ENCODE data around the gene VOPP1. TPM values are rescaled to one million over a fixed set of nuclear protein-coding genes. Genes with fewer than 3 reads are reported as not detected.

Gene VOPP1
- total and polyA plus RNA-seq, 2 experiments from 2014 or later: 27.5 to 86.5 TPM

GRCh38 chr7:55467047-55467593 is 105.2 kb downstream of the VOPP1 start:
- no peak overlapping the region for H3K4me3 ChIP-seq
- H2AFZ ChIP-seq: no peak overlapping the region
- H4K20me1 ChIP-seq (ENCODE audit: insufficient read depth): no peaks in the 10 kb centered on the region
- no peak overlapping the region for H3K9ac ChIP-seq
- TF ChIP-seq EZH2 (IDR thresholded peaks at IDR 0.05; ENCODE audit: insufficient read depth, poor library complexity, severe bottlenecking) (no peak), EZH2phosphoT487 (IDR thresholded peaks at IDR 0.05; ENCODE audit: insufficient read depth, low read depth) (no peak)
- no peak overlapping the region for H3K4me2 ChIP-seq (ENCODE audit: unreplicated experiment)
- H3K4me1 ChIP-seq (ENCODE audit: insufficient read depth): no peaks in the 10 kb centered on the region
- no peaks in the 10 kb centered on the region for H3K9me3 ChIP-seq (ENCODE audit: low read depth)
- no peak overlapping the region for H3K27ac ChIP-seq
- DNase-seq: no peak
- no peaks in the 10 kb centered on the region for H3K79me2 ChIP-seq (ENCODE audit: insufficient read depth)
- H3K9me2 ChIP-seq (ENCODE audit: insufficient read depth): no peaks in the 10 kb centered on the region
- H3F3A ChIP-seq (ENCODE audit: insufficient read depth): no peaks in the 10 kb centered on the region
- H3K36me3 ChIP-seq (ENCODE audit: low read depth): 0 out of 2 replicates have a peak, but pooled peaks cover 6% of the 10 kb centered on the region
- in situ Hi-C loops (cut with MboI): no loop called here
- WGBS, 2 experiments (ENCODE audit: low coverage in 1 of 2, low lambda C conversion rate in 2 of 2, missing lambda C conversion rate in 2 of 2): 94 to 99% methylated on average over 7 of the region's 7 CpGs
- no peaks in the 10 kb centered on the region for H3K27me3 ChIP-seq (replicated peaks; ENCODE audit: insufficient read depth)

GRCh38 chr7:55465691-55466090 is 106.6 kb downstream of the VOPP1 start:
- no peak overlapping the region for H3K9ac ChIP-seq
- H3K4me3 ChIP-seq: no peak overlapping the region
- no peaks in the 10 kb centered on the region for H3K4me1 ChIP-seq (ENCODE audit: insufficient read depth)
- no peaks in the 10 kb centered on the region for H3K9me2 ChIP-seq (ENCODE audit: insufficient read depth)
- no peak overlapping the region for H3K27ac ChIP-seq
- H3K79me2 ChIP-seq (ENCODE audit: insufficient read depth): no peaks in the 10 kb centered on the region
- no peak overlapping the region for H2AFZ ChIP-seq
- no peaks in the 10 kb centered on the region for H3F3A ChIP-seq (ENCODE audit: insufficient read depth)
- no peak for DNase-seq
- 0 out of 2 replicates have a peak, but pooled peaks cover 6% of the 10 kb centered on the region for H3K36me3 ChIP-seq (ENCODE audit: low read depth)
- TF ChIP-seq EZH2phosphoT487 (IDR thresholded peaks at IDR 0.05; ENCODE audit: insufficient read depth, low read depth) (no peak), EZH2 (IDR thresholded peaks at IDR 0.05; ENCODE audit: insufficient read depth, poor library complexity, severe bottlenecking) (no peak)
- H4K20me1 ChIP-seq (ENCODE audit: insufficient read depth): no peaks in the 10 kb centered on the region
- H3K9me3 ChIP-seq (ENCODE audit: low read depth): no peaks in the 10 kb centered on the region
- no peaks in the 10 kb centered on the region for H3K27me3 ChIP-seq (replicated peaks; ENCODE audit: insufficient read depth)
- in situ Hi-C loops (cut with MboI): no loop called here
- WGBS, 2 experiments (ENCODE audit: low coverage in 1 of 2, low lambda C conversion rate in 2 of 2, missing lambda C conversion rate in 2 of 2): 100% methylated on average over 2 of the region's 2 CpGs
- H3K4me2 ChIP-seq (ENCODE audit: unreplicated experiment): no peak overlapping the region

- H3F3A ChIP-seq (ENCODE audit: insufficient read depth): no peaks in the 10 kb centered on the region; the same call in 1 of the 2 replicates
- no peak overlapping the region for H3K9ac ChIP-seq
- no peaks in the 10 kb centered on the region for H3K79me2 ChIP-seq (ENCODE audit: insufficient read depth)
- no peaks in the 10 kb centered on the region for H3K9me2 ChIP-seq (ENCODE audit: insufficient read depth)
- WGBS, 2 experiments (ENCODE audit: low coverage in 1 of 2, low lambda C conversion rate in 2 of 2, missing lambda C conversion rate in 2 of 2): 95% methylated on average over 2 of the region's 2 CpGs
- no peak overlapping the region for H2AFZ ChIP-seq
- H3K4me1 ChIP-seq (ENCODE audit: insufficient read depth): no peaks in the 10 kb centered on the region
- H3K4me3 ChIP-seq: no peak overlapping the region
- DNase-seq: no peak
- in situ Hi-C loops (cut with MboI): no loop called here
- no peaks in the 10 kb centered on the region for H3K9me3 ChIP-seq (ENCODE audit: low read depth)
- TF ChIP-seq EZH2phosphoT487 (IDR thresholded peaks at IDR 0.05; ENCODE audit: insufficient read depth, low read depth): no peak
- no peak for TF ChIP-seq EZH2 (IDR thresholded peaks at IDR 0.05; ENCODE audit: insufficient read depth, poor library complexity, severe bottlenecking)
- no peaks in the 10 kb centered on the region for H4K20me1 ChIP-seq (ENCODE audit: insufficient read depth)
- 0 out of 2 replicates have a peak, but pooled peaks cover 6% of the 10 kb centered on the region for H3K36me3 ChIP-seq (ENCODE audit: low read depth)
- H3K27me3 ChIP-seq (replicated peaks; ENCODE audit: insufficient read depth): no peaks in the 10 kb centered on the region
- no peak overlapping the region for H3K27ac ChIP-seq
- H3K4me2 ChIP-seq (ENCODE audit: unreplicated experiment): no peak overlapping the region
Measured at GRCh38 chr7:55464422-55464821, 107.9 kb downstream of the VOPP1 start.

- WGBS, 2 experiments (ENCODE audit: low coverage in 1 of 2, low lambda C conversion rate in 2 of 2, missing lambda C conversion rate in 2 of 2): 98 to 100% methylated on average over 4 of the region's 4 CpGs
- DNase-seq: no peak
Measured at GRCh38 chr7:55463686-55464262, 108.5 kb downstream of the VOPP1 start.

More at GRCh38 chr7:55463686-55464262, 108.5 kb downstream of the VOPP1 start:
- no peaks in the 10 kb centered on the region for H3K4me1 ChIP-seq (ENCODE audit: insufficient read depth)
- in situ Hi-C loops (cut with MboI): no loop called here
- no peaks in the 10 kb centered on the region for H4K20me1 ChIP-seq (ENCODE audit: insufficient read depth)
- H3F3A ChIP-seq (ENCODE audit: insufficient read depth): no peaks in the 10 kb centered on the region; the same call in 1 of the 2 replicates
- H3K36me3 ChIP-seq (ENCODE audit: low read depth): 0 out of 2 replicates have a peak, but pooled peaks cover 6% of the 10 kb centered on the region
- no peak overlapping the region for H2AFZ ChIP-seq
- no peaks in the 10 kb centered on the region for H3K9me2 ChIP-seq (ENCODE audit: insufficient read depth)
- H3K79me2 ChIP-seq (ENCODE audit: insufficient read depth): no peaks in the 10 kb centered on the region
- H3K9me3 ChIP-seq (ENCODE audit: low read depth): no peaks in the 10 kb centered on the region
- no peak overlapping the region for H3K27ac ChIP-seq
- TF ChIP-seq EZH2 (IDR thresholded peaks at IDR 0.05; ENCODE audit: insufficient read depth, poor library complexity, severe bottlenecking) (no peak), EZH2phosphoT487 (IDR thresholded peaks at IDR 0.05; ENCODE audit: insufficient read depth, low read depth) (no peak)
- no peak overlapping the region for H3K4me3 ChIP-seq
- H3K9ac ChIP-seq: no peak overlapping the region
- H3K4me2 ChIP-seq (ENCODE audit: unreplicated experiment): no peak overlapping the region
- H3K27me3 ChIP-seq (replicated peaks; ENCODE audit: insufficient read depth): no peaks in the 10 kb centered on the region

Measured in GM23248 (cell line).